Amniotic epithelial cell (primary cell): ENCODE data around the gene RPS6KA2.

ENCODE experiments used
- DNase-seq: peaks from one replicate; pipeline ENCODE4 v3.0.0-alpha.2; 2010; ENCODE audit warnings: low read depth

The RPS6KA2 gene

DNA sequence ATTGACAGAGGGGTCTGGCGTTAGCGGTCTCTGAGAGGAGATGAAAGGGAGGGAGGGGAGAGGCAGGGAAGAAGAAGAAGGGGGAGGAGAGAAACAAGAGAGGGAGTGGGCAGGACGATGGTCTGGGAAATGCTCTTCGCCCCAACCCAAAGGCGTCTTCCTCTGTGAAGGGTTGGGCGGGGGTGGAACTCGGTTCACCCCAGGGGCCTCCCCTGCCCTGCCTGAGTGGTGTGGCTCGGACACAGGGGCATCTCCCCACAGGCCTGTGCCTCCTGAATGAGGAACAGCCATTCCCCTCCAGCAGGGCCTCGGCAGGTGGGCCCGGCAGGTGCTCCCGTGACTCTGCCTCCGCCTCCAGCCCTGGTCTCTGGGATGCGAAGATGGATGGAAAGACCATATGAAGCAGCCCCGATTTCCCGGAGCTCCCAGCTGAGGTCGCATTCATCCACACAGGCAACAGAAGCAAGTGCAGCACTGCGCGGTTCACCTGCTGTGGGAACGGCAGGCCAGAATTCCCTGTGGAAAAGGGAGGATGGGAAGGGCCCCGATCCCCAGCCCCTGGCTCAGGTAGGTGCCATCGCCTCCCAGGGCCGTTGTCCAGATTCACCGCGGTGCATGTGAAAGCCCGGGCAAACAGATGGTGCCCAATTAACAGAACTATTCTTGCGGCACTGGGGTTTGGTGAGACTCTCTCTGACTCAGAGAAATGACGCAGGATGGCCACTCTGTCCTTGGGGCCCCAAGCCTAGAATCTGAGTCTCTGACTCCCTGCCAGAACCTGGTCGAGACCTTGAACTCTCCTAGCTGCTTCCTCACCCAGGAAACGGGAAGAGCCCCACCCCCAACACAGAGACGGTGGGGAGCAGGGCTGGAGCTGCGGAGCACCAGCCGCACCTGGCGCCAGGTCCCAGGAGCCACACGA, 29.4 kb upstream of the RPS6KA2 start:
- no peak for DNase-seq

DNA sequence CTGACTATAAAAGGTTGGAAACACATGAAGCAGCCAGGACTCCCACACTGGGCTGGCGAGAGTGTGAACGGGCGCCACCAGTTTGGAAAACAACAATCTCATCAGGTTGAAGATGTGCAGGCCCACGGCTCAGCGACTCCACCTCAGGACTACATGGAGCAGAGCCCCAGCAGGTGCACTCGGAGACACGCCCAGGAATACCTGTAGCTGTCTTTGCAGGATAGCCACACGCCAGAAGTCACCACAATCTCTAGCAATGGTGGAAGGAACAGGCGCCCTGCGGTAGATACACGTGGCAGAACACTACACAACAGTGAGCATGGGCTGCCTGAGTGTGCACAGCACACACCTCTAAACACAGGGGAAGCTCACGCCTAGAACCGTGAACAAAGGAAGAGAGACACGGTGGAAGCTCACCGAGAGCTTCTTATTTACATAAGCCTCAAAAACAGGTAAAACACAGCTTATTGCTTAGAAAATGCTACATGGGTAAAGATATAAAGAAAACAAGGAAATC, 28.7 kb upstream of the RPS6KA2 start:
- DNase-seq, result no peak

DNA sequence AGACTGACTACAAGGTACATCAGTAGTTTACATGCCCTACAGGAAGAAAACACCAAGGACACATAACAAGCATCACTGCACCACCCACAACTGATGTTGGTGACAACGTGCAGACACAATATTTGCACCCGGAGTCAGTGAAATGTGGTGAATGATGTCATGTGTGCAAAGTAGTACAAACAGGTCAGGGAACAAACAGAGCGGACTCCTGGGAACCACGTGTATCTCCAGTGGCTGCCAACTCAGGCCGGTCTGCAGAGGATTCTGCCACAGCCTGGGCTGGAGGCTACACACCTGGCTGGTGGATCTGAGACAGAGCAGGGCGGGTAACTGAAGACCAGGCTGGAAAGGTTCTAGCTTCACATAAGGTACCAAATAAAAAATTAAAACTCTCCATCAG, 28.2 kb upstream of the RPS6KA2 start:
- no peak for DNase-seq

DNA sequence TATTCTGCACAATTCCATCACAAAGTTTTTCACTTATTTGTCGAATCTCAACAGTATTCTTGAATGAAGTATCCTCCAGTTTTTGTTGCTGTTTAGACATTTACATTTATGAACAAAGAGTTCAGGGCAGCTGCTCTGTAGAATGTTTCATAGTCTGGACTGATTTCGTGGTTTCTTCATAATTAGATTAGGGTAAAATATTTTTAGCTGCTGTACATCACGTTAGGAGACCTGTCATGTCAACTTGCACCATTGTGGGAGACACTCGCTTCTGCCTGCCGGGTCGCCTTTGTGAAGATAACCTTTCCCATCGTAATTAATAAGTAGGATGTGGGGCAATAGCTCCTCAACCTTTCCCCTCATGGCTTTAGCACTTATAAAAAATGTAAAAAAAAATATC, 27.5 kb upstream of the RPS6KA2 start:
- no peak for DNase-seq

DNA sequence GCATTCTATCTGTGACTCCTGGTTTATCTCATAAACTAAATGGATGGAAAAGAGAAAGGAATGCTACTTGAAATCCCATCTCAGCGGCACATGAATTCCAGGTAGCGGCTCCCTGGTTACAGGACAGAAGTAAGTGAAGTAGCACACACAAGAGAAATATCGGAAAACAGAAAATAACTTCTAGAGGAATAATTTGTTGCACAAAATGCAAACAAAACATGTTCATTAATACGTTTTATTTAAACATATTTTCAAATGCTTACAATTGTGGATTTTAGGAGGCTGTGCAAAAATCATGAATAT, 26.5 kb upstream of the RPS6KA2 start:
- no peak for DNase-seq

DNA sequence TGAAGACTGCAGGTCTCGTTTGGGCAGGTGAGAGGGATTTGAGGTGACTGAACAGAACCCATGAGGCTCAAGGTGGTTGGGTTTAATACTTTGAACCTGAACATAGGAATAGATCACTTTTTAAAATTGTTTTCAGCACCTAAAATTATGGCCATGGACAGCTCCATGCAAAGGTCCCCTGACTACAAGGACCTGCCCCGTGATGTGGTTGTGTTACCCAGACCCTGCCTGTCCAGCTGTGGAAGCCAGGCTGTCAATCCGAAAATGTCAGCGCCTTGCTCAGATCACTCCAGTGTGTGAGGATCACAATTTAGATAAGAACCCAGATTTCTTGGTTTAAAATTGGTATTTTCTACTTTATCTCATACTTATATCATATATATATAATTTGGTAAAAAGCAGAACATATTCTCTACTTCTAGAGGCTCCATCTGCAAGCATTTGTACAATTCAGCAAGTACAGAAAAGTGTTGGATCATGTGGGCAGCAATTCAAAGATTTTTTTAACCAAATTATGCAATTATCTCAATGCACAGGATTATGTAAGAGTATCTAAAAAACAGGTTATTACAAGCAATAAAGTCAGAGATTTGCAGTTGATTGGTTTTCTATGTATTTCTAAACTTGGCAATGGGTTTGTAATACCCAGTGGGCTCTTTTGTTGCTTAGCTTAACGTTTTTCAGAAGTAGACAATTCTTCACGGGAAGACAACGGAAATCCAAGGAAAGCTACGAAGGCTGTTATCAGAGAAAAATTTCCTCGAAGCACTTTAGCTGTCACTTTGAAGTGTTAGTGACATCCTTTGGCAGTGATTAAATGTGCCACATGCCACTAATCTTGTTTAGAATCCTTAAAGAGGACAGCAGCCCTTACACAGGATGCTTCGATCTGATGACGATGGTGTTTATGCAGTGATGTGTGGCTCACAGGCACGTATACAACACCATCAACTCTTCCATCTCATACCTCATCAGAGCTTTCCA, 24.1 kb upstream of the RPS6KA2 start:
- no peak for DNase-seq

DNA sequence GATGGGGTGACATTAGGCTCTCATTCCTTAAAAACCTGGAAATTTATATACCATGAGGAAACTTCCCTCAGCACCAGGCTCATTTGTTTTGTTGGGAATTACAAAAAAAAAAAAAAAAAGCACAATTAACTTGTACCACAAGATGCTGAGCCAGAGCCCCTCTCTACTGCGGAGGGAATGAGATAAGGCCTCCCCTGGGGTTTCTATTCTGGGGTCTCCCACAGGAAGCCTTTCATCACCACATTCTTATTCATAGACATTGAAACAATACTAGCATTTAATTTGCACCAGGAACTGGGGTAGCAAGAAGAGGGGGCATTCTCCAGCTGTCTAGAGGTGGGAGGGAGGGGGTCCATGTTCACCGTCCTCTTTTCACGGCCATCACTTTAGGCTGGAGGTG, 23.0 kb upstream of the RPS6KA2 start:
- DNase-seq, result no peak

DNA sequence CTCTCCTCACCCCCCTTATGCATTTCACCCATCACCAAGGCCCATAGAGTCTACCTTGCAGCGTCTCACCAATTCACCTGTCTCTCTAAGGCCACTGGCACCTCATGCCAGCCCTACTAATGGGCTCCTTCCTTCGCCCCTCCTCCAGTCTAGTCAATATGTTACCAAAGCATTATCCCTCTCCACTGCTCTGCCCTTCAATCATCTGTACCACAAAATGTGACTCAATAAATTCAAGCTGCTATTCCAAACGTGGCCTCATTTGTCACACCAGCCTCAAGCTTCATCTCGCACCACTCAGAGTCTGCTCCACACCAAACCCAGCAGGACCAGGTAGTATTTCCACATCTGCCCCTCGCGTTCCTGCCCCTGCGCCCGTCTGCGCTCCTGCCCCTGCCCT, 21.8 kb upstream of the RPS6KA2 start:
- DNase-seq, result no peak

DNA sequence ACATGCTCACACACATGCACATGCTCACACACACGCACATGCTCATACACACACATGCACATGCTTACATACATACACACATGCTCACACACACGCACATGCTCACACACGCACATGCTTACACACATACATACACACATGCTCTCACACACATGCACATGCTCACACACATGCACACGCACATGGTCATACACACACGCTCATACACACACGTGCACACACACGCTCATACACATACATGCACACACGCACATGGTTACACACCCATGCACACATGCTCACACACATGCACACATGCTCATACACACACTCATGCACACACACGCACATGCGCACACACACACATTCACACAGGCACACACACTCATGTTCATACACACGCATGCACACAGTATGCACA, 20.8 kb upstream of the RPS6KA2 start:
- no peak for DNase-seq

DNA sequence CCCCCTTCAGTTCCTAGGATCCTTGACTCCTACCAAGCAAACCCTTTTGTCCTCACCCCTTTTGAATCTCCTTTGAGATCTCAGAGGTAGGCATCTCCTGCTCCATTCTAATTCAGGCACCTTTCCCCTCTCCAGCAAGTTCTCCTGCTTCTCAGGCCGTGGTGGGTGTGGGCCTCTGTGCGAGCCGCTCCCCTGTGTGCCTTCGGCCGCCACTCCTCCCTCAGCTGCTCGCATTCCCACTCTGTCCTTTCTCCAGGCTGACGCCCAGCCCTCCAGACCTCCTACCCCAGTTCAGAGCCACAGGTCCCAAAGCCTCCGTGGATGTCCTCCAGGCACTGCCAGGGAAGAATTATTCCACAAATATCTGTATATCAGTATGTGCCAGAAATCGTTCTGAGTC, 19.7 kb upstream of the RPS6KA2 start:
- DNase-seq, result no peak

DNA sequence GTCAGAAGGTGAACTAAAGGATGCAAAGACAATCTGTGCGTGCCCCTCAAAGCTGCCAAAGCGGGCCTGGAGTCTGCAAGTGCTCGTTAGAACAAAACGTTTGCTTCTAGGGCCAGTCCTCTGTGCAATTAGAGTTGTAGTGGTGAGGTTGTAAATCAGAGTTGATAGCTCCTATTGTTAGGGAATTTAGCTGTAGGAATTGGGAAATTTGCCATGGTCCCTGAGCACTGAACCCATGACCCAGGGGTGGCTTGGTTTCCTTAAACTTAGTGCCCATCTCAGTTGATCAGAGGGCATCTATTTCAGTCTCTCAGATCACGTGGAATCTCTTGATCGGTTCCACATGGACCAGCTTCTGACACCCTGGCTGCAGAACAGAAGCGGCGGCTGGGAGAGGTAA, 18.8 kb upstream of the RPS6KA2 start:
- DNase-seq, result no peak

DNA sequence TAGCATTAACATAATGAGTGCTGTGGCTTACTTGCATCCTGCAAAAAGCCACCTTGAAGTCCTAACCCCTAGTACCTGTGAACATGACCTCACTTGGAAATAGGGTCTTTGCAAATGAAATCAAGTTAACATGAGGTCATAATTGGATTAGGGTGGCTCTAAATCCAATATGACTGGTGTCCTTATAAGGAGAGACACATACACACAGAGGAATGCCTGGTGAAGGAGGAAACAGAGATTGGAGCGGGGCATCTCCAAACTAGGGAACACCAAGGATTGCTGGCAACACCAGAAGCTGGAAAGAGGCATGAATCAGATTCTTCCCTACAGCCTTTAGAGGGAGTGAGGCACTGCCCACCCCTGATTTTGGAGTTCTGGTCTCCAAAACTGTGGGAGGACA, 17.6 kb upstream of the RPS6KA2 start:
- DNase-seq, result no peak

DNA sequence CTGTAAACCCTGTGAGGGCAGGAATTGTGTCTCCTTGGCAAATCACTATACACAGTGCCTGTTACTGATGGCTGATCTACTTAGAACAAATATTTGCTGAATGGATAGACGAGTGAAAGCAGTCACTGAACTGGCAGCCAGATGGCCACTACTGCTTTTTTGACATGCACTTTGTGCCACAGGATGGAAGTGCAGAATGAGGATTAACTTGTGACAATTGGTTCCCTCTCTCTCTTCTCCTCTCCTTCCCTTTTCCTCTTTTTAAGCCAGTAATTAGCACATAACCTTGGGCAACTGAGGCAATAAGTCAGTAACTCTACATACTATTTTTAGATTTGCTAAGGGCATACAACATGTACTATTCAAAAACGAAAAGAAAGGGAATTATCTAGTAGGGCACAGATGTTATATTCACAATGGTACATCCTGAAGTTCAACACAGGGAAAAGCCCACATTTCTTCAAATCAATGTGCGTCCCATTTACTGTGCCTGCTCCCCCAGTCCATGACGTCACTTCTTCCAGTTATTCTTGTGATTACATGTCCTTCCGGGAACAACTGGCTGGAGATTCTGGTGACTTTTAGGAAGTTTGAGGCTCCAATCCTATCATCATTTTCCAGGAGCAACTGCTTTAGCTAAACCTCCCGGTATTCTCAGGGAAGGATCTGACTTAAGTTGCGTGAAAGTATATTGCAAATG, 17.0 kb upstream of the RPS6KA2 start:
- DNase-seq, result no peak

DNA sequence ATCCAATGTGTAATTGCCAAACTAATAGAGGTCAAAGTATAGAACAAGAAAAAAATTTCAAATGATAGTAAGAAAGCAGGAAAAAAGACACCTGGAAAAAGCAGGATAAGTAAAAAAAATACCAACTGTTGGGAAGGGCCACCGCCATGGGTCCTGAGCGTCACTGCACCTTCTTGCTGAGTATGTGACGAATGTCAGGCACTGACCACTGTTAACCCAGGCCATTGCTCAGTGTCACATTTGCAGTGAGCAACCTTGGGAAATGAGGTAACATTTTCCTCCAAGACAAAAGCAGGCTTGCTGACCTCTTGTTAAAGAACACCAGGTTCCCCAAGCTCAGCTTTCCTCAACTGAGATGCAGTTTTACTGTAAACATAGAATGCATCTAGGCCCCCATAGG, 15.6 kb upstream of the RPS6KA2 start:
- DNase-seq, result no peak

DNA sequence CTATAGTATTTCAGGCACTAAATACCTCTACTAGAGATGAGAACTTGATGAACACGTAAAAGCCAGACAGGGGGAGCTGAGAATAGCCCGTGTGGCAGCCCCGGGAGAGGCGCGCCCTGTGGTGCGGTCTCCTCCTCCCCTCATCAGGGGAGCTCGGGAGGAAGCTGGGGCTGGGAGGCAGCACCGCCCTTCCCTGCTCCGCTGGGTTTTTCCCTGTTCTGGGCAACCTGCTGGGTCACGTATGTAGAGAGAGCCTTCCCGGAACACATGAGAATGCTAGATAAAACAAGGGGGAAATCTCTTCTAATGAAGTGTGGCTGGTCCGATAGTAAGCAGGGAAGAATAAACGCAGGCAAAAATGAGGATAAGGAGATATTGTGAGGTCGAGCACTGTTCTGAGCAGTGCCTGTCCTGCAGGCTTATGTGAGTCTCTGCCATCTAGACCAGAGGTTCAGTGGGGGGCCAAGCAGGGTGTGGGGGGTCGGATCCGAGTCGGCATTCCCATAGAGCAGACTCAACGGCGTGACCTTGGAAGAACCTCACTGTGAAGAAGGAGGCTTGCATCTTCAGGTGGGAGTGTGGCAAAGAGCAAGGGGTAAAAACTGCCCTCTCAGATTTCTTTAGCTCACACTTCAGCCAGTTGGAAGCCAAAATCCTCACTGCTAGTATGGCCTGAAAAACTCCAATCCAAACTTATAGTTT, 13.4 kb upstream of the RPS6KA2 start:
- no peak for DNase-seq

DNA sequence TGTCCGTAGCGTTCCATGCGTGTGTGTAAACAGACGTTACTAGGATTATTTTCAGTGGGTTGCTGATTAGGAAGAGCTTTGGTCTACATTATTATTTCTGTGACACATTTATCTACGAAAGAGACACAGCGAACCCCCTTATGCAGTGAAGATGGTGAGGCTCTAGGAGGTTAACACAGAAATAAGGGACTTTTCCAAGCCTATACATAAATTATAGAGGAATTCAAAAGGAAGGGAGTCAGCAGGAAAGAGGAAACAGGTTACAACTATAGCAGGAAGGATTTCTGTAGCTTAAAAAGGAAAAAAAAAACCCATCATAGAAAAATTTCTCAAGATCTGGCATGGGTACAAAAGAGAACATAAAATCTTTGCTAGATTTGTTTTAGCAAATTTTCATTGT, 12.9 kb upstream of the RPS6KA2 start:
- DNase-seq, result no peak

DNA sequence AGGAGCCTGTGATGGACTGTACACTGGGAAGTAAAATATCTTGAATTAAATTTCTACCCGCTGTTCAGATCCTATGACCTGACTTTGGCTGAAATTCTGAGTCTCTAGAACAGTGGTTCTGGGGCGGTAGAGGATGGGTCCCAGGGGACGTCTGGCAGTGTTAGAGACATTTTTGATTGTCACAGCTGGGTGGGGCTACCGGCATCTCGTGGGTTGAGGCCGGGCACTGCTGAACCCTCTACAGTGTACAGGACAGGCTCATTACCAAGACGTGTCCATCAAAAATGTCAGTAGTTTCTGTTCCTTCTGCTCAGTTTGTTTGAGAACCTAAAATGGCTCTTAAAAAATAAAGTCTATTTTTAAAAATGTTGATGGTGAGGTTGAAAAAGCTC, 11.5 kb upstream of the RPS6KA2 start:
- no peak for DNase-seq

DNA sequence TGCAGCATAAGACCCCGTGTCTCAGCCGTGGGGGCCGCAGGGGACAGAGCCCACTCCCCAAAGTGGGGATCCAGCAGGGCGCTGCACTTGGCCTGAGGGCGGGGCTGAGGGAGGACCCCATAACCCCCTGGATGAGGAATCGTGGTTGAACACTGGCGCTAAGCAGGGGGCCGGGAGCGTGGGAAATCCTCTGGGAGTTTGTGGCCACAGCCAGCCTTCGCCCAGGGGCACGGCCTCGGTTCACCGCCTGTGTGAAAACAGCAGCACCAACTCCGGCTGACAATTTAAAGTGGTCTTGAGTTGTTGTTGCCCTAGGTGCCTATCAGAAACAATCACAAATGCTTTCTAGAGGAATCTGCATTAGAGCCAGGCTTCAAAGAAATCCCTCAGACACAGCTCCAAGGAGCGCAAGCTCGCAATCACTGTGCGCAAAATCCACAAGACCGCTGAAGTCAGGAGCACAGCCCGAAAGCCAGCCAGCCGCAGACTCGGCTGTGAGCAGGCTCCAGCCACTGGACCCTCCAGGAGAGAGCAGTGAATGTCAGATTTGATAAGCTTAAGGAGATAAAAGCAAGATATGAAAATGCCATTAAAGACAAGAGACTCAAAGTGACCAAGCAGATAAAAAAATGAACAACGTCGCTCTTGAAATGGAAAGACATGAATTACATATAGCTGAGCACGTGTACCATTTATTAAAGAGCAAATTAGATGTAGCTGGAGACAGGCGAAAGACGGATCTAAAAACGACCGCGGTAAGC, 10.9 kb upstream of the RPS6KA2 start:
- no peak for DNase-seq

DNA sequence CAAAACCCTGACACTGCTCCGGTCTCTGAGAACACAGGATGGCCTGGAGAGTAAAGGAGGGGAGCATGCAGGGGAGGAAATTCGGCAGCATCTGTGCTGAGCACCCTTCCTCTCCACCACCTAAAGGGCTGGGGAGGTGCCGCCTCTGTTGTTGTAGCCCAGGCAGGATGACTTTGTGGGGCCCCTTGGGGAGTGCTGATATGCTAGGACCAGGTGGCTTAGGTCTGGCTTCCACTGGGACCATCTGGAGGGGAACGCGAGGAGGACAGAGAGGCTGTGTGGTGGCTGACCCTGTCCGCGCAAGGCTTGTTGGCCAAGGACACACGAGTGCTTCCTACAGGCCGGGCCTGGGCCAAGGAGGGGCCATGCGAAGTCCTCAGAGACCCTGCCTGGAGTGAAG, 9.9 kb upstream of the RPS6KA2 start:
- DNase-seq, result no peak

DNA sequence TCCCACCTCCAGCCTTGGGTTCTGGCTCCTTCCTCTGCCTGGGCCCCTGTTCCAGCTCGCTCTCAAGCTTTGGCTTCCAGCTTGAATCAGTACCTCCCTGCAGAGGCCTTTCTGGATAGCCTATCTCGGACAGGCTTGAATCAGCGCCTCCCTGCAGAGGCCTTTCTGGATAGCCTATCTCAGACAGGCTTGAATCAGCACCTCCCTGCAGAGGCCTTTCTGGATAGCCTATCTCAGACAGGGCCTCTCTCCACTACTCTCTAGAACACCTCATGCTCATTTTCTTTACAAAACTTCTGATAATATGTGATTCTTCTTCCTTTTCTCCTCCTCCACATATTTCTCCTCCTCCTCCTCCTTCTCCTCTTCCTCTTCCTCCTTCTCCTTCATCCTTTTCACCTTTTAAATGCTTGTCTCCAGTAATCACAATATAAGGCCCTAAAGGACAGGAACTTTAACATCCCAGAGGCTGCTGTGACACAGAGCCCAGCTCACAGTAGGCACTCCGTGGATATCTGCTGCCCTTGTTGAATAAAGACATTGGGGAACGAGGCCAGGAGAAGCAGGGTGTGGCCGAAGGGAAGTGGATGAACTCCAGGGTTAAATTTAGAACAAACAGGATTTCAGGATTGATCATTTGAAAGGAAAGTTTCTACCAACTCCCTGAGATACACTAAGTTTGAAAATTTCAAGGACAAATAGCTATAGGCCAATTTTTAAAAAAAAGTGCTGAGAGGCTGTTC, 9.3 kb upstream of the RPS6KA2 start:
- DNase-seq, result peak; percentile 29
